ENCODE measurements around the gene ROR1. TPM values are rescaled to one million over a fixed set of nuclear protein-coding genes. Genes with fewer than 3 reads are reported as not detected.

ROR1 gene
- total RNA-seq, 1 donor, result 52.5 TPM

- no peak for TF ChIP-seq CTCF (IDR thresholded peaks at IDR 0.05; ENCODE audit: extremely low read depth, low read depth, low read length)
- no peak for DNase-seq (ENCODE audit: insufficient read length, low spot score, missing footprints)
- H3K27me3 ChIP-seq (ENCODE audit: insufficient read depth, low read length), result no peaks in the 10 kb centered on the region
These were observed 420.6 kb downstream of the ROR1 start for GRCh38 chr1:64194168-64195080.

GRCh38 chr1:64195081-64195395, 421.2 kb downstream of the ROR1 start:
- no peaks in the 10 kb centered on the region for H3K79me2 ChIP-seq (ENCODE audit: insufficient read depth, low read length)
- peak overlapping the region; percentile 5 for H3K4me2 ChIP-seq (ENCODE audit: insufficient read depth, low read length)
- peaks cover 11% of the 10 kb centered on the region for H3K4me1 ChIP-seq (ENCODE audit: insufficient read depth, low read length)
- no peak overlapping the region for H3K27ac ChIP-seq (ENCODE audit: low read depth, low read length)
- H2AFZ ChIP-seq (ENCODE audit: low read length), result peak overlapping the region; percentile 86
- H3K27me3 ChIP-seq (ENCODE audit: insufficient read depth, low read length), result no peaks in the 10 kb centered on the region
- TF ChIP-seq CTCF (IDR thresholded peaks at IDR 0.05; ENCODE audit: extremely low read depth, low read depth, low read length), result no peak
- peak; percentile 86 for DNase-seq (ENCODE audit: insufficient read length, low spot score, missing footprints)
- H3K36me3 ChIP-seq (ENCODE audit: insufficient read depth, low read length), result no peaks in the 10 kb centered on the region
- no peaks in the 10 kb centered on the region for H3K9me3 ChIP-seq (ENCODE audit: low read depth, low read length)
- H4K20me1 ChIP-seq (ENCODE audit: insufficient read depth, low read length), result no peaks in the 10 kb centered on the region
- no peak overlapping the region for H3K4me3 ChIP-seq (ENCODE audit: insufficient read depth, low read length)

More at GRCh38 chr1:64194168-64195080, 420.6 kb downstream of the ROR1 start:
- Histone ChIP-seq H2AFZ (ENCODE audit: low read length) (peak overlapping the region; percentile 86), H3K9me3 (ENCODE audit: low read depth, low read length) (no peaks in the 10 kb centered on the region), H3K4me2 (ENCODE audit: insufficient read depth, low read length) (peak overlapping the region; percentile 5), H3K4me3 (ENCODE audit: insufficient read depth, low read length) (no peak overlapping the region), H3K27ac (ENCODE audit: low read depth, low read length) (no peak overlapping the region), H3K36me3 (ENCODE audit: insufficient read depth, low read length) (no peaks in the 10 kb centered on the region), H4K20me1 (ENCODE audit: insufficient read depth, low read length) (no peaks in the 10 kb centered on the region), H3K4me1 (ENCODE audit: insufficient read depth, low read length) (peaks cover 11% of the 10 kb centered on the region), H3K79me2 (ENCODE audit: insufficient read depth, low read length) (no peaks in the 10 kb centered on the region)

DNA sequence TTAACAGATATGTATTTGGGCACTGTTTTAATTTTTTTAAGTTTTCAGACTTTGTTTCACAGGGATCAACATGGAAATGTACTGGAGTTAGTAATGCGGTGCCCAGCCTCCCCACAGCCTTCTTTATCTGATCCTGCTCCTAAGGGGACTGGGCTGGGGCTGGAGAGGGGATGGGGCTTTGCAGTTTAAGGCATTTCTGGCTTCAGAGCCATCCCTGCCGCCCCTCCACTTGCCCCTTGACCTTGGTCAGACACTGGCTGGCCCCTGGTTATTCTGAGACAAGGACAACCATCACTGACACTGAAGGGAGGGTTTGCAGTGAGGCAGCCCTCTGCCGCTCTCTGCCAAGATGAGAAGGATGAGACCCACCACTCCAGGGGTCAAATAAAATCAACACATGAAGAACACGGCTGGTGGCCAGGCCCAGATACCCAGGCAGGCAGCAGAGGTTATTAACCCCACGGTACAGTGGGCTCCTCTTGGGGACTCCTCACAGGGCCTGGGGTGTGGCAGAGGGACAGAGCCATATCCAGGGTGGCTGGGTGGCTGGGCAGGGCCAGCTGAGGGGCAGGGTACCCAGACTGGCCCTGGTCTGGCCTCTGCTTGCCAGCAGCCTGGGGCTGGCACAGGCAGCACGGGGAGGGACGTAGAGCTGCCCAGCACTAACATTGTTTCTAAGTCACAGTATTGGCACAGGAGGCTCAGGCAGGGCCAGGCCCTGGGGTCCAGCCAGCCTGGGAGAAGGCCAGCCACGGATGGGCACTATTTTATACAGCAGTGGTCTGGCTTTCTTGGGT, 422.5 kb downstream of the ROR1 start:
- Histone ChIP-seq H3K4me3 (ENCODE audit: insufficient read depth, low read length) (no peak overlapping the region), H3K79me2 (ENCODE audit: insufficient read depth, low read length) (no peaks in the 10 kb centered on the region), H4K20me1 (ENCODE audit: insufficient read depth, low read length) (no peaks in the 10 kb centered on the region), H3K4me2 (ENCODE audit: insufficient read depth, low read length) (no peak overlapping the region), H3K27me3 (ENCODE audit: insufficient read depth, low read length) (no peaks in the 10 kb centered on the region), H3K27ac (ENCODE audit: low read depth, low read length) (no peak overlapping the region), H3K36me3 (ENCODE audit: insufficient read depth, low read length) (no peaks in the 10 kb centered on the region), H3K4me1 (ENCODE audit: insufficient read depth, low read length) (peaks cover 11% of the 10 kb centered on the region), H2AFZ (ENCODE audit: low read length) (no peak overlapping the region), H3K9me3 (ENCODE audit: low read depth, low read length) (no peaks in the 10 kb centered on the region)
- no peak for DNase-seq (ENCODE audit: insufficient read length, low spot score, missing footprints)
- TF ChIP-seq CTCF (IDR thresholded peaks at IDR 0.05; ENCODE audit: extremely low read depth, low read depth, low read length), result no peak

DNA sequence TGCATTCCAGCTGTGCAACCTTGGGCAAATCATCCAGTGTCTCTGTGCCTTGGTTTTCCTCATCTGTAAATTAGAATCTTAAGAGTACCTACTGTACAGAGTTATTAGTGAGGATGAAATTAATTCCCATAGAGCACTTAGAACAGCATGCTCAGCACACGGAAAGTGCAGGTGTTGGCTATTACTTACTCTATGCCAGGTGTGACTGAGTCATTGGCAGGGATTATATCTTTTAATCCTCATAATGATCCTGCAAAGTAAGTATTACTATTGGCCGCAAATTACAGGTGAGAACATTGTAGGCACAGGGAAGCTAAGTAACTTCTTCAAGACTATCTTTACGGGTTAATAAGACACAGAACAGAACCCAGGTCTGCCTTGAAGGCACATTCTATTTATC, 423.3 kb downstream of the ROR1 start:
- TF ChIP-seq CTCF (IDR thresholded peaks at IDR 0.05; ENCODE audit: extremely low read depth, low read depth, low read length), result no peak
- no peaks in the 10 kb centered on the region for H4K20me1 ChIP-seq (ENCODE audit: insufficient read depth, low read length)
- no peaks in the 10 kb centered on the region for H3K79me2 ChIP-seq (ENCODE audit: insufficient read depth, low read length)
- H2AFZ ChIP-seq (ENCODE audit: low read length), result no peak overlapping the region
- no peaks in the 10 kb centered on the region for H3K9me3 ChIP-seq (ENCODE audit: low read depth, low read length)
- no peak overlapping the region for H3K4me3 ChIP-seq (ENCODE audit: insufficient read depth, low read length)
- H3K36me3 ChIP-seq (ENCODE audit: insufficient read depth, low read length), result no peaks in the 10 kb centered on the region
- H3K4me1 ChIP-seq (ENCODE audit: insufficient read depth, low read length), result peaks cover 11% of the 10 kb centered on the region
- no peaks in the 10 kb centered on the region for H3K27me3 ChIP-seq (ENCODE audit: insufficient read depth, low read length)
- no peak for DNase-seq (ENCODE audit: insufficient read length, low spot score, missing footprints)
- H3K4me2 ChIP-seq (ENCODE audit: insufficient read depth, low read length), result no peak overlapping the region
- H3K27ac ChIP-seq (ENCODE audit: low read depth, low read length), result no peak overlapping the region

Data from osteoblast (primary cell).